H9 (cell line): Measurements from ENCODE around the gene OR13J1. TPM values are rescaled to one million over a fixed set of nuclear protein-coding genes. Genes with fewer than 3 reads are reported as not detected.

ENCODE experiments used
- DNase-seq: peaks from one replicate; pipeline ENCODE4 v3.0.0-alpha.2; 2017
- H2AFZ ChIP-seq: one replicate; pipeline ENCODE4 v1.6.1; 2013; ENCODE audit warnings: mild to moderate bottlenecking, low read length, control low read depth, moderate library complexity
- H2AK5ac ChIP-seq: 2 replicates; pipeline ENCODE4 v1.6.1; 2013; ENCODE audit warnings: low read length, control low read depth, mixed read lengths; ENCODE audit not compliant: insufficient read length
- H2BK120ac ChIP-seq: one replicate; pipeline ENCODE4 v1.6.1; 2013; ENCODE audit warnings: low read depth, mild to moderate bottlenecking, low read length, control low read depth, inconsistent platforms; ENCODE audit not compliant: poor library complexity, severe bottlenecking
- H2BK12ac ChIP-seq: 2 replicates; pipeline ENCODE4 v1.6.1; 2013; ENCODE audit warnings: low read length, control low read depth, mixed read lengths, low read depth; ENCODE audit not compliant: insufficient read length
- H2BK15ac ChIP-seq: 2 replicates; pipeline ENCODE4 v1.6.1; 2013; ENCODE audit warnings: low read depth, low read length, control low read depth
- H2BK20ac ChIP-seq: one replicate; pipeline ENCODE4 v1.6.1; 2013; ENCODE audit warnings: low read depth, mild to moderate bottlenecking, low read length, control low read depth, inconsistent platforms; ENCODE audit not compliant: poor library complexity, severe bottlenecking
- H2BK5ac ChIP-seq: 2 replicates; pipeline ENCODE4 v1.6.1; 2013; ENCODE audit warnings: low read length, control low read depth, mixed read lengths; ENCODE audit not compliant: insufficient read length
- H3K14ac ChIP-seq: 2 replicates; pipeline ENCODE4 v1.6.1; 2013; ENCODE audit warnings: low read length, control low read depth; ENCODE audit not compliant: insufficient read depth
- H3K18ac ChIP-seq: 2 replicates; pipeline ENCODE4 v1.6.1; 2013; ENCODE audit warnings: low read depth, mild to moderate bottlenecking, mixed read lengths, low read length, control low read depth; ENCODE audit not compliant: insufficient read length
- H3K23ac ChIP-seq: 2 replicates; pipeline ENCODE4 v1.6.1; 2013; ENCODE audit warnings: low read length, control low read depth, mixed read lengths, low read depth; ENCODE audit not compliant: insufficient read length
- H3K23me2 ChIP-seq: 2 replicates; pipeline ENCODE4 v1.6.1; 2013; ENCODE audit warnings: low read depth, mild to moderate bottlenecking, mixed read lengths, low read length, control low read depth; ENCODE audit not compliant: insufficient read length, poor library complexity, severe bottlenecking
- H3K27ac ChIP-seq: 2 replicates; pipeline ENCODE4 v1.5.1; 2013; ENCODE audit warnings: low read length, control low read depth, mixed read lengths, low read depth; ENCODE audit not compliant: insufficient read length
- H3K27me3 ChIP-seq: 2 replicates; pipeline ENCODE4 v1.6.1; 2013; ENCODE audit warnings: low read length, control low read depth, inconsistent platforms; ENCODE audit not compliant: insufficient read depth
- H3K4ac ChIP-seq: 2 replicates; pipeline ENCODE4 v1.6.1; 2013; ENCODE audit warnings: low read depth, mild to moderate bottlenecking, control low read depth, inconsistent platforms, low read length, moderate library complexity
- H3K4me1 ChIP-seq: 2 replicates; pipeline ENCODE4 v1.6.1; 2013; ENCODE audit warnings: low read length, control low read depth, inconsistent platforms; ENCODE audit not compliant: insufficient read depth
- H3K4me2 ChIP-seq: 2 replicates; pipeline ENCODE4 v1.6.1; 2013; ENCODE audit warnings: low read length, control low read depth, mixed read lengths; ENCODE audit not compliant: insufficient read length, insufficient read depth
- H3K56ac ChIP-seq: 2 replicates; pipeline ENCODE4 v1.6.1; 2013; ENCODE audit warnings: low read depth, mild to moderate bottlenecking, mixed read lengths, low read length, control low read depth; ENCODE audit not compliant: insufficient read length
- H3K79me1 ChIP-seq: 2 replicates; pipeline ENCODE4 v1.6.1; 2013; ENCODE audit warnings: low read depth, mild to moderate bottlenecking, moderate library complexity, low read length, control low read depth, inconsistent platforms; ENCODE audit not compliant: insufficient read depth, poor library complexity, severe bottlenecking
- H3K79me2 ChIP-seq: 2 replicates; pipeline ENCODE4 v1.6.1; 2013; ENCODE audit warnings: low read length, control low read depth, inconsistent platforms; ENCODE audit not compliant: insufficient read depth
- H3K9ac ChIP-seq: 2 replicates; pipeline ENCODE4 v1.6.1; 2013; ENCODE audit warnings: low read length, control low read depth, mixed read lengths; ENCODE audit not compliant: insufficient read length; ENCODE audit errors: extremely low read depth
- H3K9me3 ChIP-seq: one replicate; pipeline ENCODE4 v1.6.1; 2013; ENCODE audit warnings: low read depth, low read length, inconsistent platforms; ENCODE audit not compliant: control insufficient read depth
- H3T11ph ChIP-seq: one replicate; pipeline ENCODE4 v1.6.1; 2013; ENCODE audit warnings: mild to moderate bottlenecking, low read length, control low read depth, inconsistent platforms
- H4K20me1 ChIP-seq: one replicate; pipeline ENCODE4 v1.6.1; 2013; ENCODE audit not compliant: control insufficient read depth, insufficient read length, insufficient read depth
- H4K5ac ChIP-seq: 2 replicates; pipeline ENCODE4 v1.6.1; 2013; ENCODE audit warnings: low read depth, mild to moderate bottlenecking, mixed read lengths, low read length, control low read depth; ENCODE audit not compliant: insufficient read length
- H4K8ac ChIP-seq: replicated peaks from 2 replicates; pipeline ENCODE4 v1.6.1; 2013; ENCODE audit warnings: low read length, control low read depth, mixed read lengths, low read depth; ENCODE audit not compliant: insufficient read length
- H4K91ac ChIP-seq: 2 replicates; pipeline ENCODE4 v1.6.1; 2013; ENCODE audit warnings: low read depth, mild to moderate bottlenecking, moderate library complexity, mixed read lengths, low read length, control low read depth; ENCODE audit not compliant: insufficient read length
- H3K27ac Mint-ChIP-seq, 3 experiments: 2 replicates in 2 of 3; 3 replicates in 1 of 3; pipeline ENCODE4 v1.8.0; 2020 to 2021; ENCODE audit warnings: mixed read lengths in 3 of 3, mild to moderate bottlenecking in 1 of 3, moderate library complexity in 1 of 3
- H3K27me3 Mint-ChIP-seq: 2 replicates; pipeline ENCODE4 v1.8.0; 2021; ENCODE audit warnings: low read depth, mild to moderate bottlenecking, moderate library complexity, mixed read lengths
- H3K36me3 Mint-ChIP-seq, 3 experiments: 2 replicates in 2 of 3; 3 replicates in 1 of 3; pipeline ENCODE4 v1.8.0; 2020 to 2021; ENCODE audit warnings: low read depth in 3 of 3, mixed read lengths in 3 of 3; ENCODE audit not compliant: insufficient read depth in 1 of 3
- H3K4me1 Mint-ChIP-seq, 2 experiments: 2 replicates each; pipeline ENCODE4 v1.8.0; 2020; ENCODE audit warnings: mixed read lengths in 2 of 2
- H3K4me3 Mint-ChIP-seq, 2 experiments: 2 replicates in 1 of 2; 3 replicates in 1 of 2; pipeline ENCODE4 v1.8.0; 2020 to 2021; ENCODE audit warnings: mild to moderate bottlenecking in 2 of 2, mixed read lengths in 2 of 2, moderate library complexity in 1 of 2
- H3K9me3 Mint-ChIP-seq, 2 experiments: 2 replicates in 1 of 2; 3 replicates in 1 of 2; pipeline ENCODE4 v1.8.0; 2020; ENCODE audit warnings: mild to moderate bottlenecking in 2 of 2, mixed read lengths in 2 of 2, moderate library complexity in 1 of 2
- WGBS: extraction: QIAGEN DNeasy Blood & Tissue Kit; methylation state at CpG from one replicate; pipeline ENCODE4 v1.1.7; 2013; ENCODE audit warnings: missing lambda C conversion rate, low lambda C conversion rate, mixed read lengths; ENCODE audit not compliant: insufficient read length; ENCODE audit errors: extremely low coverage; 5-methylcytosine and 5-hydroxymethylcytosine counted together
- total RNA-seq: library from RNA; stranded (reverse); gene quantifications from 2 replicates; pipeline ENCODE4 v1.2.1, GENCODE V29; 2021
- TF ChIP-seq, protein P1 (sequence below): fragments of 200-600 bp; sonication (generic); conservative IDR thresholded peaks from 3 replicates; pipeline ENCODE4 v1.8.0; 2021; ENCODE audit warnings: antibody characterized with exemption, mild to moderate bottlenecking

OR13J1 gene
- total RNA-seq, 1 experiment from 2014 or later, result not detected

- no peak overlapping the region for H2BK12ac ChIP-seq
- peak overlapping the region in 1 of 2 experiments; percentile 36; a peak in 1 of 5 replicates for H3K4me3 Mint-ChIP-seq
- no peak overlapping the region for H2BK20ac ChIP-seq
- H3K36me3 Mint-ChIP-seq, result peaks cover 0 to 3% (median 1%) of the 10 kb centered on the region in 3 experiments; a peak in 4 of 7 replicates
- H3K9ac ChIP-seq, result no peak overlapping the region
- H3K23ac ChIP-seq, result no peak overlapping the region
- peaks cover 8% of the 10 kb centered on the region for H3K27me3 Mint-ChIP-seq
- peaks cover 16% of the 10 kb centered on the region in 2 experiments for H3K4me1 Mint-ChIP-seq
- no peaks in the 10 kb centered on the region for H3K79me1 ChIP-seq
- no peak overlapping the region for H3K4ac ChIP-seq
- no peaks in the 10 kb centered on the region for H3K27me3 ChIP-seq
- H3K14ac ChIP-seq, result no peak overlapping the region; the same call in 1 of the 2 replicates
- TF ChIP-seq, protein P1, sequence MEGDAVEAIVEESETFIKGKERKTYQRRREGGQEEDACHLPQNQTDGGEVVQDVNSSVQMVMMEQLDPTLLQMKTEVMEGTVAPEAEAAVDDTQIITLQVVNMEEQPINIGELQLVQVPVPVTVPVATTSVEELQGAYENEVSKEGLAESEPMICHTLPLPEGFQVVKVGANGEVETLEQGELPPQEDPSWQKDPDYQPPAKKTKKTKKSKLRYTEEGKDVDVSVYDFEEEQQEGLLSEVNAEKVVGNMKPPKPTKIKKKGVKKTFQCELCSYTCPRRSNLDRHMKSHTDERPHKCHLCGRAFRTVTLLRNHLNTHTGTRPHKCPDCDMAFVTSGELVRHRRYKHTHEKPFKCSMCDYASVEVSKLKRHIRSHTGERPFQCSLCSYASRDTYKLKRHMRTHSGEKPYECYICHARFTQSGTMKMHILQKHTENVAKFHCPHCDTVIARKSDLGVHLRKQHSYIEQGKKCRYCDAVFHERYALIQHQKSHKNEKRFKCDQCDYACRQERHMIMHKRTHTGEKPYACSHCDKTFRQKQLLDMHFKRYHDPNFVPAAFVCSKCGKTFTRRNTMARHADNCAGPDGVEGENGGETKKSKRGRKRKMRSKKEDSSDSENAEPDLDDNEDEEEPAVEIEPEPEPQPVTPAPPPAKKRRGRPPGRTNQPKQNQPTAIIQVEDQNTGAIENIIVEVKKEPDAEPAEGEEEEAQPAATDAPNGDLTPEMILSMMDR, result no peak
- H4K5ac ChIP-seq, result no peak overlapping the region
- no peak overlapping the region for H3K27ac Mint-ChIP-seq
- H3K56ac ChIP-seq, result no peak overlapping the region
- WGBS, result no CpG with 5 or more reads among the region's 4 CpGs
- DNase-seq, result no peak
- H3K9me3 ChIP-seq, result no peaks in the 10 kb centered on the region
- H3K18ac ChIP-seq, result no peak overlapping the region
- H2BK5ac ChIP-seq, result no peak overlapping the region
- H3K23me2 ChIP-seq, result no peaks in the 10 kb centered on the region
- H3T11ph ChIP-seq, result no peak overlapping the region
- no peak overlapping the region for H2BK15ac ChIP-seq
- H4K91ac ChIP-seq, result no peak overlapping the region
- peaks cover 7% of the 10 kb centered on the region; the same call in 1 of the 2 replicates for H3K4me1 ChIP-seq
- no peaks in the 10 kb centered on the region for H3K9me3 Mint-ChIP-seq
- no peaks in the 10 kb centered on the region for H4K20me1 ChIP-seq
- H2AFZ ChIP-seq, result no peak overlapping the region
- no peaks in the 10 kb centered on the region for H3K79me2 ChIP-seq
- H4K8ac ChIP-seq, result no peak overlapping the region
- no peak overlapping the region for H2BK120ac ChIP-seq
- H2AK5ac ChIP-seq, result no peak overlapping the region
- no peak overlapping the region for H3K27ac ChIP-seq
- no peak overlapping the region for H3K4me2 ChIP-seq
These were observed 2.7 kb downstream of the OR13J1 start for GRCh38 chr9:35867538-35867937.
